H1 (cell line): ENCODE measurements around the gene RAD51B. TPM values are rescaled to one million over a fixed set of nuclear protein-coding genes. Genes with fewer than 3 reads are reported as not detected.

Experiments used
- BACH1 ChIP-seq: IDR thresholded peaks from 2 replicates; pipeline ENCODE4 v1.6.1; 2012; ENCODE audit warnings: low read length, improper control_type of control experiment
- CHD2 ChIP-seq: IDR thresholded peaks from 2 replicates; pipeline ENCODE4 v1.6.1; 2012; ENCODE audit warnings: low read length, improper control_type of control experiment
- KDM4A ChIP-seq: IDR thresholded peaks from one replicate; pipeline ENCODE4 v1.7.1; 2012; ENCODE audit warnings: low read depth, mild to moderate bottlenecking, moderate library complexity, low read length, inconsistent platforms; ENCODE audit not compliant: severe bottlenecking
- NANOG ChIP-seq: IDR thresholded peaks from 2 replicates; pipeline ENCODE4 v1.6.1; 2011; ENCODE audit warnings: low read length, low read depth, mild to moderate bottlenecking, inconsistent platforms; ENCODE audit not compliant: insufficient read depth, poor library complexity, severe bottlenecking
- polyA plus RNA-seq, 7 experiments: library from polyadenylated mRNA; depleted of rRNA in 3 of 7; stranded (reverse) in 5 of 7; unstranded in 2 of 7; fragments of >200 nt in 5 of 7; fragments of 200-250 nt in 2 of 7; gene quantifications; 1 replicate in 5 of 7; 2 replicates in 1 of 7; 4 replicates in 1 of 7; pipeline versions ENCODE4 v1.2.1 to v1.2.3, GENCODE V29; 2011 to 2013; ENCODE audit warnings: missing spikeins in 2 of 7, mixed read lengths in 2 of 7
- total RNA-seq: library from RNA; stranded (reverse); fragmentation: NEBNext Ultra II Directional; extraction: Animal tissue kit (Norgen Biotek cat#: 25700); gene quantifications from 2 replicates; pipeline ENCODE4 v1.2.1, GENCODE V29; 2021

The RAD51B gene
- total and polyA plus RNA-seq, 2 of the 8 experiments (the other 6 are each of a cell fraction or from before 2014, with no cell fraction given): 3.9 to 14.9 TPM

DNA sequence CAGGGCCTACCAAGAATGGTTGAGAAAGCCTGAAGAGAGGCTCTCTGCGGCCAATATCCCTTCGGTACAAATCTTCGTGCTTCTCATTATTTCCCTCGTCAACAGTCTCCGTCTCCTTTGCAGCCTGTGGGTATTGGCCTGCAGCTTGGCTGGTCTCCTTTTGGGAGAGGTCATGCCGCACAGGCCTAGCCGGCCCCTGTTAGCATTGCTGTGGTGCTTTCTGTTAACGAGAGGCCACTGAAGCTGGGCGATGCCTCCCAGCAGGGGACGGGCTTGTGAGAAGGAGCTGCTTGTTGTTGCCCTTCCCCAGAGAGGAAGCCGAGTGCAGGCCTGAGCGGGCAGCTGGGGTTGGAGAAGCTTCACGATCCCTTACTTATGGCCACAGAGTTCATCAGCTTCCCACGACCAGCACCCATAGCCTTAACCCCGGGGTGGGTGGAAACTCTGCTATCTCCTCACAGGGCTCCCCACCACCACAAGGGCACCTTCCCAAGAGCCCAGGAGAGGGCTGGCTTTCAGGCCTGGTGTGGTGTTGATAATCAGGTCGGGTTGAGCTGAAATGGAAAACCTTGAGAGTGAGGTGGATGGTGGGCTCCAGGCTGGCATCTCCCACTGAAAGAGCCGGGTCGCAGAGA, 744.7 kb downstream of the RAD51B start (continued):
- TF ChIP-seq BACH1 (no peak), NANOG (no peak), KDM4A (no peak), CHD2 (no peak)
